GM12878 (cell line): ENCODE results near the gene RAP1A. TPM values are rescaled to one million over a fixed set of nuclear protein-coding genes. Genes with fewer than 3 reads are reported as not detected.

Source experiments
- CEBPB ChIP-seq, 2 experiments: fragments of 150-350 bp in 1 of 2; IDR thresholded peaks; 2 replicates each; pipeline ENCODE4 v1.6.1; 2012 to 2014; ENCODE audit warnings: low read depth in 2 of 2, low read length in 2 of 2, borderline replicate concordance in 1 of 2, inconsistent platforms in 1 of 2
- CTCF ChIP-seq, 3 experiments: IDR thresholded peaks in 2 of 3; conservative IDR thresholded peaks in 1 of 3; 2 replicates each; pipeline ENCODE4 v1.5.1; 2011; ENCODE audit warnings: low read depth in 3 of 3, low read length in 3 of 3, mild to moderate bottlenecking in 3 of 3, control low read depth in 2 of 3, moderate library complexity in 2 of 3, inconsistent platforms in 1 of 3, mixed read lengths in 1 of 3; ENCODE audit not compliant: control insufficient read depth in 2 of 3, insufficient read depth in 1 of 3; ENCODE audit errors: extremely low read depth in 1 of 3
- DPF2 ChIP-seq: fragments of 450-650 bp; IDR thresholded peaks from 2 replicates; pipeline ENCODE4 v1.6.1; 2017; ENCODE audit warnings: mild to moderate bottlenecking
- E2F4 ChIP-seq: IDR thresholded peaks from 2 replicates; pipeline ENCODE4 v1.6.1; 2012; ENCODE audit warnings: low read depth, low read length, improper control_type of control experiment
- RAD51 ChIP-seq: fragments of 450-650 bp; IDR thresholded peaks from 2 replicates; pipeline ENCODE4 v1.6.1; 2016; ENCODE audit warnings: moderate library complexity, mild to moderate bottlenecking, inconsistent platforms
- SMAD5 ChIP-seq: IDR thresholded peaks from 2 replicates; pipeline ENCODE4 v1.6.1; 2016; ENCODE audit warnings: antibody characterized with exemption, low read depth
- SMC3 ChIP-seq: IDR thresholded peaks from 2 replicates; pipeline ENCODE4 v1.6.1; 2011; ENCODE audit warnings: low read length, improper control_type of control experiment, borderline replicate concordance
- STAT3 ChIP-seq: IDR thresholded peaks from 2 replicates; pipeline ENCODE4 v1.6.1; 2011; ENCODE audit warnings: low read depth, low read length, improper control_type of control experiment
- ZBTB40 ChIP-seq: fragments of 450-650 bp; IDR thresholded peaks from 2 replicates; pipeline ENCODE4 v1.6.1; 2016; ENCODE audit warnings: mild to moderate bottlenecking, moderate library complexity, borderline replicate concordance
- ZNF24 ChIP-seq: fragments of 450-650 bp; IDR thresholded peaks from 2 replicates; pipeline ENCODE4 v1.6.1; 2017; ENCODE audit warnings: antibody characterized with exemption, mild to moderate bottlenecking
- polyA plus RNA-seq, 11 experiments: library from polyadenylated mRNA; depleted of rRNA in 4 of 11; unstranded in 6 of 11; stranded (reverse) in 5 of 11; fragments of >200 nt; fragmentation: Nextera tagmentation in 4 of 11; fragmentation: Illumina TruSeq in 1 of 11; extraction: Ambion mirVana in 4 of 11; extraction: Trizol in 1 of 11; gene quantifications; 1 replicate in 1 of 11; 2 replicates in 10 of 11; pipeline versions ENCODE4 v1.2.1 to v1.2.3, GENCODE V29; 2011 to 2016; ENCODE audit warnings: inconsistent platforms in 2 of 11, missing spikeins in 2 of 11, low read depth in 1 of 11
- total RNA-seq, 4 experiments: library from RNA; depleted of rRNA in 3 of 4; stranded (reverse); fragments of >200 nt in 3 of 4; fragmentation: Illumina TruSeq in 1 of 4; extraction: Trizol in 1 of 4; gene quantifications; 2 replicates each; pipeline versions ENCODE4 v1.2.1 to v1.2.3, GENCODE V29; 2013 to 2021
- TF ChIP-seq, protein P1 (sequence below): fragments of 450-650 bp; IDR thresholded peaks from 2 replicates; pipeline ENCODE4 v1.6.1; 2017; ENCODE audit warnings: antibody characterized with exemption, mild to moderate bottlenecking, moderate library complexity
- TF ChIP-seq, protein P2 (sequence below): fragments of 450-650 bp; IDR thresholded peaks from 2 replicates; pipeline ENCODE4 v1.6.1; 2016; ENCODE audit warnings: mild to moderate bottlenecking

The RAP1A gene
- total and polyA plus RNA-seq, 10 of the 15 experiments (the other 5 are each of a cell fraction or from before 2014, with no cell fraction given) = 38.4 to 213 (median 86.0) TPM

DNA sequence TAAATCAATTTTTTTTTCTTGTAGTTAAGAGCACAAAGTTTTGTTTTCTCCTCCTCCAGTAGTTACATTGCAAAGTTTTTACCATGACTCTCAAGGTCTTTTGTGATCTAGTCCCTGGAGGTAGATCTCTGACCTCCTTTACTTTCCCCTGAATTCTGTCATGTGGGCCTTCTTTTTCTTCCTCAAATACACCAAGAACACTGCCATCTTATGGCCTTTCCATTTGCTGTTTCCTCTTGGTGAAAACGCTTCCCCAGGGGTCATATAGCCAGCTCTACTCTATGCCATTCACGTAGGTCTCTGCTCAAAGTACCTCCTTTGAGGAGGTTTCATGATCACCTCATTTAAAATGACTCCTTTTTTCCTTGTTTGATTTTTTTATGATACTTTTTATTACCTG, 138.8 kb downstream of the RAP1A start (continued):
- TF ChIP-seq, protein P1, sequence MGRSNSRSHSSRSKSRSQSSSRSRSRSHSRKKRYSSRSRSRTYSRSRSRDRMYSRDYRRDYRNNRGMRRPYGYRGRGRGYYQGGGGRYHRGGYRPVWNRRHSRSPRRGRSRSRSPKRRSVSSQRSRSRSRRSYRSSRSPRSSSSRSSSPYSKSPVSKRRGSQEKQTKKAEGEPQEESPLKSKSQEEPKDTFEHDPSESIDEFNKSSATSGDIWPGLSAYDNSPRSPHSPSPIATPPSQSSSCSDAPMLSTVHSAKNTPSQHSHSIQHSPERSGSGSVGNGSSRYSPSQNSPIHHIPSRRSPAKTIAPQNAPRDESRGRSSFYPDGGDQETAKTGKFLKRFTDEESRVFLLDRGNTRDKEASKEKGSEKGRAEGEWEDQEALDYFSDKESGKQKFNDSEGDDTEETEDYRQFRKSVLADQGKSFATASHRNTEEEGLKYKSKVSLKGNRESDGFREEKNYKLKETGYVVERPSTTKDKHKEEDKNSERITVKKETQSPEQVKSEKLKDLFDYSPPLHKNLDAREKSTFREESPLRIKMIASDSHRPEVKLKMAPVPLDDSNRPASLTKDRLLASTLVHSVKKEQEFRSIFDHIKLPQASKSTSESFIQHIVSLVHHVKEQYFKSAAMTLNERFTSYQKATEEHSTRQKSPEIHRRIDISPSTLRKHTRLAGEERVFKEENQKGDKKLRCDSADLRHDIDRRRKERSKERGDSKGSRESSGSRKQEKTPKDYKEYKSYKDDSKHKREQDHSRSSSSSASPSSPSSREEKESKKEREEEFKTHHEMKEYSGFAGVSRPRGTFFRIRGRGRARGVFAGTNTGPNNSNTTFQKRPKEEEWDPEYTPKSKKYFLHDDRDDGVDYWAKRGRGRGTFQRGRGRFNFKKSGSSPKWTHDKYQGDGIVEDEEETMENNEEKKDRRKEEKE = no peak
- TF ChIP-seq SMAD5 (no peak), STAT3 (no peak), CTCF (IDR thresholded peaks at IDR 0.05 in 2 of 3, conservative IDR thresholded peaks at IDR 0.05 in 1 of 3; ENCODE audit: control insufficient read depth in 2 of 3, extremely low read depth in 1 of 3, insufficient read depth in 1 of 3, low read depth in 3 of 3, low read length in 3 of 3) (peak in 2 of 3 experiments; percentile 7 to 19; a peak in 1 of 6 replicates), E2F4 (no peak), CEBPB (IDR thresholded peaks at IDR 0.05; ENCODE audit: borderline replicate concordance in 1 of 2, low read depth in 2 of 2, low read length in 2 of 2) (no peak), ZNF24 (no peak), SMC3 (peak; percentile 26; the same call in 1 of the 2 replicates), RAD51 (0 out of 2 replicates have a peak, but pooled peaks have one; percentile 18), ZBTB40 (no peak), DPF2 (no peak)
- TF ChIP-seq, protein P2, sequence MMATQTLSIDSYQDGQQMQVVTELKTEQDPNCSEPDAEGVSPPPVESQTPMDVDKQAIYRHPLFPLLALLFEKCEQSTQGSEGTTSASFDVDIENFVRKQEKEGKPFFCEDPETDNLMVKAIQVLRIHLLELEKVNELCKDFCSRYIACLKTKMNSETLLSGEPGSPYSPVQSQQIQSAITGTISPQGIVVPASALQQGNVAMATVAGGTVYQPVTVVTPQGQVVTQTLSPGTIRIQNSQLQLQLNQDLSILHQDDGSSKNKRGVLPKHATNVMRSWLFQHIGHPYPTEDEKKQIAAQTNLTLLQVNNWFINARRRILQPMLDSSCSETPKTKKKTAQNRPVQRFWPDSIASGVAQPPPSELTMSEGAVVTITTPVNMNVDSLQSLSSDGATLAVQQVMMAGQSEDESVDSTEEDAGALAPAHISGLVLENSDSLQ = no peak
